ENCODE results near the gene TGFBR1. TPM values are rescaled to one million over a fixed set of nuclear protein-coding genes. Genes with fewer than 3 reads are reported as not detected.
"Not testable (repeated sequence)": the region's sequence is repeated elsewhere in the genome, so short reads cannot be mapped to it uniquely, and the experiment has no call there.

TGFBR1 gene
- total and polyA plus RNA-seq, 5 donors from 2014 or later: 18.0 to 27.0 (median 19.4) TPM

DNA sequence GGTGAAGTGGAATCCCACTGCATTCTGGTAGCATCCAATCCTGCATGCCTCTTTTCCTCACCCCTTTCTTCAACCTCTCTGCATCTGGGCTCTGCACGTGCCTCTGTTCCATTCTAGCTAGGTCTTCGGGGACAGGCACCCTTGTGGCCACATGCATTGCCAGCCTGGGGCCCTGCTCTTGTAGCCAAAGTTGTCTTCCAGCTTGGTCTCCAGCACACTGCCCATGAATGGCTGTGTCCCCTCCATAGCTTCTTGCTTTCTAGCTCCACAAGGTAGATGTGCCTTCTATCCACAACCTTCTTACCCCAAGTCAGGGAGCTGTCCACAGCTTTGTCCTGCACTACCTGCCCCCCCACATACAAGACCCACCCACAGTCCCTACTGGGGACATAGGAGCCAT lies 84.3 kb downstream of the TGFBR1 start:
- Histone ChIP-seq H3K4me3 (ENCODE audit: low read depth, low read length) (no peak overlapping the region), H3K27me3 (ENCODE audit: control insufficient read depth, insufficient read depth, low read length) (peaks cover 7% of the 10 kb centered on the region), H3K4me1 (ENCODE audit: control insufficient read depth, insufficient read depth, low read length, poor library complexity, severe bottlenecking) (peaks cover 5% of the 10 kb centered on the region), H3K9me3 (ENCODE audit: control insufficient read depth in 2 of 2, low read length in 2 of 2) (no peaks in the 10 kb centered on the region), H3K27ac (ENCODE audit: insufficient read depth, low read length, poor library complexity, severe bottlenecking) (no peak overlapping the region), H3K36me3 (ENCODE audit: control insufficient read depth, insufficient read depth, low read length) (no peaks in the 10 kb centered on the region)
- H3K4me3 Mint-ChIP-seq: no peak overlapping the region
- H3K36me3 Mint-ChIP-seq: no peaks in the 10 kb centered on the region
- peaks cover 3 to 6% (median 3%) of the 10 kb centered on the region in 4 donors for H3K4me1 Mint-ChIP-seq
- peaks cover 0 to 1% (median 0%) of the 10 kb centered on the region in 7 donors for H3K9me3 Mint-ChIP-seq
- no peak overlapping the region for H3K27ac Mint-ChIP-seq
- ATAC-seq (ENCODE audit: low read depth in 2 of 2): no peak
- no peak for DNase-seq
- peaks cover 15% of the 10 kb centered on the region for H3K27me3 Mint-ChIP-seq

DNA sequence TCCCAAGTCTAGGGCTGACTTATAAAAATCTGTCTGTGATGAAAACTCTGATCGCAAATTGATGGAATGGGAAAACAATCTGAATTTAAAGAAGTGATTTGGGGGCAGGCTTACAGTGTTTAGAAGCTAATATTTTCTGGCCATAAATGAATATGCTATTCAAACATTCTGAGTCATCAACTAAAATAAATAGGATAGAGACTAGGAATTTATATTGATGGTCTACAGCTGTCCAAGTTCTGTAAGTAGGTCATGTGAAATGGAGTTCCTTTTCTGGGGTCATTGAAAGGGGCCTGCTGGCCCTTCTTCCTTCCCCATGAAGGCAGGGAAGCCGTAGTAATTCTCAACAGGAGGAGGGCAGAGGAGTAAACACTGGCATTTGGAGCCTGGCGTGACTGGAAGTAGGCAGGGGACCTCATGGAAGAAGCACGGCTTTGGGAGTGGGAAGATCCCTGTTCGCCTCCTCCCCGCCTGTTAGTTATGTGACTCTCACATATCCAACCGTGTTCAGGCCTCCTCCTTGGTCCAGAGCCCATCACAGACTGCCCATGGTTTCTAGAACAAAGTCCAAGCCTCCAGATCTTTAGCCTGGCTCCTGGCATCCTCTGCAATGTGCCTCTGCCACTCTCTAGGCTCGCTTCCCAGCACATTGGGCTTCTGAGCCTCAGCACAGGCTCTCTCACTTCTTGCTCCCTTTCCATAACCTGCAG lies 85.1 kb downstream of the TGFBR1 start:
- H3K4me1 ChIP-seq (ENCODE audit: control insufficient read depth, insufficient read depth, low read length, poor library complexity, severe bottlenecking): no peaks in the 10 kb centered on the region
- Mint-ChIP-seq H3K36me3 (no peaks in the 10 kb centered on the region), H3K27ac (peak overlapping the region in 1 of 3 donors; percentile 45), H3K27me3 (peaks cover 19% of the 10 kb centered on the region), H3K4me3 (no peak overlapping the region), H3K4me1 (peaks cover 0 to 4% (median 1%) of the 10 kb centered on the region in 4 donors), H3K9me3 (peaks cover 0 to 1% (median 0%) of the 10 kb centered on the region in 7 donors)
- H3K36me3 ChIP-seq (ENCODE audit: control insufficient read depth, insufficient read depth, low read length): no peaks in the 10 kb centered on the region
- H3K4me3 ChIP-seq (ENCODE audit: low read depth, low read length): no peak overlapping the region
- no peaks in the 10 kb centered on the region for H3K9me3 ChIP-seq (ENCODE audit: control insufficient read depth in 2 of 2, low read length in 2 of 2)
- DNase-seq: no peak
- peaks cover 7% of the 10 kb centered on the region for H3K27me3 ChIP-seq (ENCODE audit: control insufficient read depth, insufficient read depth, low read length)
- H3K27ac ChIP-seq (ENCODE audit: insufficient read depth, low read length, poor library complexity, severe bottlenecking): no peak overlapping the region
- ATAC-seq (ENCODE audit: low read depth in 2 of 2): no peak

- no peak overlapping the region for H3K4me3 ChIP-seq (ENCODE audit: low read depth, low read length)
- H3K4me3 Mint-ChIP-seq: no peak overlapping the region
- H3K4me1 ChIP-seq (ENCODE audit: control insufficient read depth, insufficient read depth, low read length, poor library complexity, severe bottlenecking): no peaks in the 10 kb centered on the region
- no peaks in the 10 kb centered on the region for H3K36me3 ChIP-seq (ENCODE audit: control insufficient read depth, insufficient read depth, low read length)
- ATAC-seq (ENCODE audit: low read depth in 2 of 2) (no peak), DNase-seq (no peak)
- H3K27ac ChIP-seq (ENCODE audit: insufficient read depth, low read length, poor library complexity, severe bottlenecking): no peak overlapping the region
- no peak overlapping the region for H3K27ac Mint-ChIP-seq
- no peaks in the 10 kb centered on the region for H3K36me3 Mint-ChIP-seq
- no peaks in the 10 kb centered on the region for H3K9me3 ChIP-seq (ENCODE audit: control insufficient read depth in 2 of 2, low read length in 2 of 2)
- H3K27me3 Mint-ChIP-seq: peaks cover 19% of the 10 kb centered on the region
- H3K4me1 Mint-ChIP-seq: peaks cover 0 to 4% (median 1%) of the 10 kb centered on the region in 4 donors
- peaks cover 0 to 1% (median 0%) of the 10 kb centered on the region in 7 donors for H3K9me3 Mint-ChIP-seq
- H3K27me3 ChIP-seq (ENCODE audit: control insufficient read depth, insufficient read depth, low read length): peaks cover 7% of the 10 kb centered on the region
Observed at GRCh38 chr9:99190597-99191283, 85.8 kb downstream of the TGFBR1 start.

DNA sequence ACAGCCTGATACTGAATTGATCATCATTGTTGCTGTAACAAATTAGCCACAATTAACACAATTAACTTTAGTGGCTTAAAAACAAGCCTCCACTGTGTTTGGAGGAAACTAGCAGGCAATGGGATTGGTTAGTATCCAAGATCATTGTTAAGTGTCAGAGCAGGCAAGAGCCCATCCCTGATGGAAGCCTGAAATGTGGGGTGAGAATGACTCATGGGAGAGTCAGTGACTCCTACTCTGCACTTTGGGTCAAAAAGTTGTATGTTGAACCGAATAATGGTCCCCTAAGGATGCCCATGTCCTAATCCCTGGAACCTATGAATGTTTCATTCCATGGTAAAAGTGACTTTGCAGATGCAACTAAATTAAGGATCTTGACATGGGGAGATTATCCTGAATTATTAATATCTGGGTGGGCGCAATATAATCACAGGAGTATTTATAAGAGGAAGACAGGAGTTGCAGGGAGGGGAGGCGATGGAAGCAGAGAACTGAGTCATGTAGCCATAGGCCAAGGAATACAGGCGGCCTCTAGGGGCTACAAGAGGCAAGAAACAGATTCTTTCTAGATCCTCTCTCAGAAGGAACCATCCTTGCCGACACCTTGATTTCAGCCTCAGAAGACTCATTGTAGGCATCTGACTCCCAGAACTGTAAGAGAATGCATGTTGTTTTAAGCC lies 88.0 kb downstream of the TGFBR1 start:
- H3K27me3 ChIP-seq (ENCODE audit: control insufficient read depth, insufficient read depth, low read length): peaks cover 6% of the 10 kb centered on the region
- H3K36me3 ChIP-seq (ENCODE audit: control insufficient read depth, insufficient read depth, low read length): no peaks in the 10 kb centered on the region
- H3K27ac ChIP-seq (ENCODE audit: insufficient read depth, low read length, poor library complexity, severe bottlenecking): no peak overlapping the region
- no peak for ATAC-seq (ENCODE audit: low read depth in 2 of 2)
- Mint-ChIP-seq H3K27ac (no peak overlapping the region), H3K4me3 (no peak overlapping the region), H3K9me3 (no peaks in the 10 kb centered on the region), H3K4me1 (peaks cover 0 to 3% (median 0%) of the 10 kb centered on the region in 4 donors), H3K36me3 (no peaks in the 10 kb centered on the region), H3K27me3 (peaks cover 14% of the 10 kb centered on the region)
- no peak for DNase-seq
- H3K9me3 ChIP-seq (ENCODE audit: control insufficient read depth in 2 of 2, low read length in 2 of 2): no peaks in the 10 kb centered on the region
- H3K4me3 ChIP-seq (ENCODE audit: low read depth, low read length): no peak overlapping the region
- H3K4me1 ChIP-seq (ENCODE audit: control insufficient read depth, insufficient read depth, low read length, poor library complexity, severe bottlenecking): no peaks in the 10 kb centered on the region

DNA sequence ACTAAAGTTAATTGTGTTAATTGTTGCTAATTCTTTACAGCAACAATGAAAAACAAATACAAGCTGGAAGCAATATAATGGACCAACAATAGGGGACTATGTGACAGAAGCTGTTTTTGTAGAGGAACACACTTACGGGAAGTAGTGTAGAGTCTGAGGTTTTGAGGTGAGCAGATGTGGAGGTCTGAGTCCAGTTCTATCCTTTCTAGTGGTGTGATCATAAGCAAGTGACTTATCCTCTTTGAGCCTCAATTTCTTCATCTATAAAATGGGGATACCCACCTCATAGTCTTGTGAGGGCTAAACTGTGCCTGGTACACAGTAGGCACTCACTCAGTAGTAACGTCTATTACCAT lies 88.5 kb downstream of the TGFBR1 start:
- H3K4me3 ChIP-seq (ENCODE audit: low read depth, low read length): no peak overlapping the region
- no peak overlapping the region for H3K27ac ChIP-seq (ENCODE audit: insufficient read depth, low read length, poor library complexity, severe bottlenecking)
- Mint-ChIP-seq H3K9me3 (no peaks in the 10 kb centered on the region), H3K27ac (no peak overlapping the region), H3K27me3 (peaks cover 14% of the 10 kb centered on the region), H3K4me1 (peaks cover 0 to 3% (median 0%) of the 10 kb centered on the region in 4 donors), H3K36me3 (no peaks in the 10 kb centered on the region), H3K4me3 (no peak overlapping the region)
- ATAC-seq (ENCODE audit: low read depth in 2 of 2) (no peak), DNase-seq (peak in 1 of 3 donors; percentile 16)
- H3K4me1 ChIP-seq (ENCODE audit: control insufficient read depth, insufficient read depth, low read length, poor library complexity, severe bottlenecking): no peaks in the 10 kb centered on the region
- peaks cover 6% of the 10 kb centered on the region for H3K27me3 ChIP-seq (ENCODE audit: control insufficient read depth, insufficient read depth, low read length)
- no peaks in the 10 kb centered on the region for H3K36me3 ChIP-seq (ENCODE audit: control insufficient read depth, insufficient read depth, low read length)
- no peaks in the 10 kb centered on the region for H3K9me3 ChIP-seq (ENCODE audit: control insufficient read depth in 2 of 2, low read length in 2 of 2)

GRCh38 chr9:99196484-99196883 lies 91.6 kb downstream of the TGFBR1 start:
- H3K9me3 ChIP-seq (ENCODE audit: control insufficient read depth in 2 of 2, low read length in 2 of 2); H3K4me1 ChIP-seq (ENCODE audit: control insufficient read depth, insufficient read depth, low read length, poor library complexity, severe bottlenecking); ATAC-seq (ENCODE audit: low read depth in 2 of 2); DNase-seq; H3K4me3 Mint-ChIP-seq; H3K36me3 ChIP-seq (ENCODE audit: control insufficient read depth, insufficient read depth, low read length); H3K27me3 ChIP-seq (ENCODE audit: control insufficient read depth, insufficient read depth, low read length); H3K27ac ChIP-seq (ENCODE audit: insufficient read depth, low read length, poor library complexity, severe bottlenecking); H3K4me3 ChIP-seq (ENCODE audit: low read depth, low read length); H3K9me3 Mint-ChIP-seq; H3K4me1 Mint-ChIP-seq; H3K27me3 Mint-ChIP-seq; H3K27ac Mint-ChIP-seq; H3K36me3 Mint-ChIP-seq: not testable (repeated sequence)

DNA sequence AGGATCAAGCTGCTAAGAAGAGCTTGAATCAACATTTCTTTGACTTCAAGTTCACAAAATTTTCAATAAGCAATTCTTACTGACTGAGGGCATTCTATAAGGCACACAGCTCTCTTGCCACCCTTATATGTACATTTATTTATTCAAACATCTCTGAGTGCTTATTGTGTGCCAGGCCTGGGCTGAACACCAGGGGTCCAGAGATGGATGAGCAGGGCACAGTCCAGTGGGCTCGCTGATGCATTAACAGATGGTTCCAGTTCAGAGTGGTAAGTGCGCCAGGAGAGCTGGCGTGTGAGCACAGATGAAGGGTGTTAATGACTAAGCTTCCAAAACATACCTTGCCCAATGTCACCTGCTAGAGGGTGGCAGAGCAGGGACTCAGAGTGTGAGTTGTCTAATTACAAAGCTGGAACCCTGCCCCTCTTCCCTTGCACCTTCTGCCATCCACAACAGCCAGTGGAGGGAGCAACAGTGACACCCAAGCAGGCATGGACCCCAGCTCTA lies 92.3 kb downstream of the TGFBR1 start:
- Mint-ChIP-seq H3K27me3 (peaks cover 8% of the 10 kb centered on the region), H3K36me3 (no peaks in the 10 kb centered on the region), H3K4me3 (no peak overlapping the region), H3K4me1 (peaks cover 0 to 3% (median 0%) of the 10 kb centered on the region in 4 donors), H3K9me3 (peaks cover 0 to 2% (median 0%) of the 10 kb centered on the region in 7 donors), H3K27ac (no peak overlapping the region)
- Histone ChIP-seq H3K9me3 (ENCODE audit: control insufficient read depth in 2 of 2, low read length in 2 of 2) (no peaks in the 10 kb centered on the region), H3K27ac (ENCODE audit: insufficient read depth, low read length, poor library complexity, severe bottlenecking) (no peak overlapping the region), H3K27me3 (ENCODE audit: control insufficient read depth, insufficient read depth, low read length) (peaks cover 4% of the 10 kb centered on the region), H3K4me3 (ENCODE audit: low read depth, low read length) (no peak overlapping the region), H3K4me1 (ENCODE audit: control insufficient read depth, insufficient read depth, low read length, poor library complexity, severe bottlenecking) (no peaks in the 10 kb centered on the region), H3K36me3 (ENCODE audit: control insufficient read depth, insufficient read depth, low read length) (no peaks in the 10 kb centered on the region)
- ATAC-seq (ENCODE audit: low read depth in 2 of 2) (no peak), DNase-seq (no peak)
